SH-SY5Y (cell line): Measurements from ENCODE around the gene CXCR5.

Experiments
- GATA2 ChIP-seq: IDR thresholded peaks from 2 replicates; pipeline ENCODE4 v1.6.1; 2011; ENCODE audit warnings: mild to moderate bottlenecking, low read depth, low read length
- GATA3 ChIP-seq: IDR thresholded peaks from 2 replicates; pipeline ENCODE4 v1.6.1; 2011; ENCODE audit warnings: low read depth, mild to moderate bottlenecking, low read length, moderate library complexity

- no peak for TF ChIP-seq GATA2
- no peak for TF ChIP-seq GATA3
These were observed 24.6 kb downstream of the CXCR5 start for GRCh38 chr11:118908264-118908663.
